ENCODE results near the gene PDE4D.

- no peak for TF ChIP-seq POLR2AphosphoS5 (IDR thresholded peaks at IDR 0.05; ENCODE audit: low read depth, low read length)
- TF ChIP-seq REST (IDR thresholded peaks at IDR 0.05; ENCODE audit: insufficient read depth in 1 of 2, low read depth in 2 of 2, low read length in 2 of 2), result no peak
- no peak for TF ChIP-seq FOXP2 (optimal IDR thresholded peaks at IDR 0.05; ENCODE audit: borderline replicate concordance, extremely low read depth, extremely low read length, insufficient read depth)
Observed at GRCh38 chr5:59765446-59765845, 128.1 kb downstream of the PDE4D start.
